H1 (cell line): ENCODE data around the gene INPP5A.

ENCODE experiments used
- ATF3 ChIP-seq: IDR thresholded peaks from 2 replicates; pipeline ENCODE4 v1.6.1; 2011; ENCODE audit warnings: low read depth, mild to moderate bottlenecking, low read length; ENCODE audit not compliant: insufficient read depth
- CREB1 ChIP-seq: IDR thresholded peaks from 2 replicates; pipeline ENCODE4 v1.6.1; 2012; ENCODE audit warnings: inconsistent platforms
- CTCF ChIP-seq, 3 experiments: IDR thresholded peaks; 1 replicate in 2 of 3; 2 replicates in 1 of 3; pipeline versions ENCODE4 v1.5.1 to v1.6.1; 2011; ENCODE audit warnings: low read length in 3 of 3, mild to moderate bottlenecking in 3 of 3, inconsistent platforms in 2 of 3, low read depth in 1 of 3, moderate library complexity in 1 of 3; ENCODE audit not compliant: insufficient read depth in 1 of 3; ENCODE audit errors: control extremely low read depth in 1 of 3
- EZH2 ChIP-seq: fragments of 200-600 bp; sonication (generic); IDR thresholded peaks from 2 replicates; pipeline ENCODE4 v1.7.1; 2012; ENCODE audit warnings: low read depth, mild to moderate bottlenecking, moderate library complexity, low read length, inconsistent platforms; ENCODE audit not compliant: severe bottlenecking
- JUN ChIP-seq: IDR thresholded peaks from 2 replicates; pipeline ENCODE4 v1.6.1; 2011; ENCODE audit warnings: low read depth, mild to moderate bottlenecking, improper control_type of control experiment, low read length
- JUND ChIP-seq: IDR thresholded peaks from 2 replicates; pipeline ENCODE4 v1.6.1; 2011; ENCODE audit warnings: mild to moderate bottlenecking, improper control_type of control experiment, low read length
- NANOG ChIP-seq: IDR thresholded peaks from 2 replicates; pipeline ENCODE4 v1.6.1; 2011; ENCODE audit warnings: low read length, low read depth, mild to moderate bottlenecking, inconsistent platforms; ENCODE audit not compliant: insufficient read depth, poor library complexity, severe bottlenecking
- POLR2A ChIP-seq, 2 experiments: IDR thresholded peaks; 1 replicate in 1 of 2; 2 replicates in 1 of 2; pipeline ENCODE4 v1.6.1; 2011; ENCODE audit warnings: low read depth in 2 of 2, low read length in 2 of 2, mild to moderate bottlenecking in 2 of 2; ENCODE audit errors: control extremely low read depth in 1 of 2
- RAD21 ChIP-seq, 2 experiments: IDR thresholded peaks in 1 of 2; conservative IDR thresholded peaks in 1 of 2; 2 replicates each; pipeline ENCODE4 v1.6.1; 2011; ENCODE audit warnings: low read depth in 2 of 2, low read length in 2 of 2, improper control_type of control experiment in 1 of 2, inconsistent platforms in 1 of 2, mild to moderate bottlenecking in 1 of 2, moderate library complexity in 1 of 2
- ZNF274 ChIP-seq: IDR thresholded peaks from 2 replicates; pipeline ENCODE4 v1.7.0; 2012; ENCODE audit warnings: low read length, borderline replicate concordance; ENCODE audit errors: extremely low read depth

GRCh38 chr10:132571650-132572544 is 34.3 kb downstream of the INPP5A start:
- TF ChIP-seq ATF3 (no peak), POLR2A (IDR thresholded peaks at IDR 0.05; ENCODE audit: control extremely low read depth in 1 of 2, low read depth in 2 of 2, low read length in 2 of 2) (no peak), CTCF (IDR thresholded peaks at IDR 0.05; ENCODE audit: control extremely low read depth in 1 of 3, insufficient read depth in 1 of 3, low read depth in 1 of 3, low read length in 3 of 3) (peak in 1 of 3 experiments; percentile 17; a peak in 1 of 4 replicates), EZH2 (no peak), RAD21 (IDR thresholded peaks at IDR 0.05 in 1 of 2, conservative IDR thresholded peaks at IDR 0.05 in 1 of 2; ENCODE audit: low read depth in 2 of 2, low read length in 2 of 2) (no peak), JUN (peak; percentile 81), ZNF274 (no peak), NANOG (no peak), JUND (peak; percentile 97), CREB1 (no peak)
